Nephron progenitor cell (in vitro differentiated cells): Measurements from ENCODE around the gene SAA4.
A peak's percentile ranks its signal among the peaks of the same experiment; 100 is the strongest.

Experiments used
- DNase-seq: peaks from one replicate; pipeline ENCODE4 v3.0.0; 2021
- H3K27ac Mint-ChIP-seq: 2 replicates; pipeline ENCODE4 v1.8.0; 2021; ENCODE audit warnings: mild to moderate bottlenecking, moderate library complexity, mixed read lengths
- H3K27me3 Mint-ChIP-seq: 2 replicates; pipeline ENCODE4 v1.8.0; 2021; ENCODE audit warnings: mild to moderate bottlenecking, low read depth, mixed read lengths; ENCODE audit not compliant: poor library complexity
- H3K36me3 Mint-ChIP-seq: 2 replicates; pipeline ENCODE4 v1.8.0; 2021; ENCODE audit warnings: low read depth, mixed read lengths
- H3K4me1 Mint-ChIP-seq: 2 replicates; pipeline ENCODE4 v1.8.0; 2021; ENCODE audit warnings: mixed read lengths
- H3K4me3 Mint-ChIP-seq: 2 replicates; pipeline ENCODE4 v1.8.0; 2021; ENCODE audit warnings: mild to moderate bottlenecking, moderate library complexity, mixed read lengths
- H3K9me3 Mint-ChIP-seq: 2 replicates; pipeline ENCODE4 v1.8.0; 2021; ENCODE audit warnings: mild to moderate bottlenecking, moderate library complexity, mixed read lengths
- CTCF ChIP-seq: fragments of 200-600 bp; sonication (generic); IDR thresholded peaks from 2 replicates; pipeline ENCODE4 v1.5.0; 2021; ENCODE audit warnings: antibody characterized with exemption

SAA4 gene

DNA sequence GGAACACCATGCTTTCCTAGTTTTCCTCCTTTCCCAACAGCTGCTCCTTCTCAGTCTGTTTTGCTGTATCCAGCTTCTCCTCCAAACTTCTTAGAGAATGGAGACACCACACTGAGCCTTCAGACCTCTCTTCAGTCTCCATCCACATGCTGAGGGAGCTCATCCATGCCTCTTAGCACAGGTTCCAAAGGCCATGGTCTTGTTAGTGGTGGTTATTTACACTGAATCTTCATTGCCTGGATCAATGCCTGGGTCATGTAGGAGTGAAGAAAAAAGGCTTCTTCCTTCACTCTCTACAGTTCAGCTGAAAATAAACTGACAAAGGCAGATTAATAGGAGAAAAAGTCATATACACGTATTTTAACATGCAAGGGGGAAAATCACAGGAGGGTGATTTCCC lies 3.1 kb upstream of the SAA4 start:
- Mint-ChIP-seq H3K4me1 (peaks cover 15% of the 10 kb centered on the region), H3K36me3 (no peaks in the 10 kb centered on the region)

GRCh38 chr11:18235394-18236334 lies 938 bp downstream of the SAA4 start:
- no peaks in the 10 kb centered on the region for H3K36me3 Mint-ChIP-seq
- no peaks in the 10 kb centered on the region for H3K9me3 Mint-ChIP-seq
- H3K4me1 Mint-ChIP-seq = peaks cover 11% of the 10 kb centered on the region
- no peak overlapping the region for H3K27ac Mint-ChIP-seq
- H3K27me3 Mint-ChIP-seq = peaks cover 49% of the 10 kb centered on the region
- no peak for TF ChIP-seq CTCF
- DNase-seq = peak; percentile 18
- no peak overlapping the region for H3K4me3 Mint-ChIP-seq

More for the DNA sequence above, 3.1 kb upstream of the SAA4 start:
- Mint-ChIP-seq H3K9me3 (peaks cover 6% of the 10 kb centered on the region), H3K4me3 (no peak overlapping the region), H3K27ac (no peak overlapping the region), H3K27me3 (peaks cover 46% of the 10 kb centered on the region)
- TF ChIP-seq CTCF = no peak
- no peak for DNase-seq

DNA sequence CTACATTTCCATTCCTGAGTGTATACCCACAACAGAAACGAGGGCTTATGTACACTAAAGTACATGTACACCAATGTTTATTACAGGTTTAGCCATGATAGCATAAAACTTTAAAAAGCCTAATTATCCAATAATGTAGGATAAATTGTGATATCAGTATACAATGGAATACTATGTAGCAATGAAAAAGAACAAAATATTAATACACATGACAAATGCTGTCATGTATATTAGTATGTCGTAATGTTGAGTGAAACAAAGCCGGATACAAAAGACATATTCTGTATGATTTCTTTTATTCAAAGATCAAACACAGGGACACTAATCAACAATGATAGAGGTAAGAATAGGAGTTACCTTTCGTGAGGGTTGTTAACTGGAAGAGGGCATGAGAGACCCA lies 2.7 kb downstream of the SAA4 start:
- no peak overlapping the region for H3K4me3 Mint-ChIP-seq
- no peak for TF ChIP-seq CTCF
- peaks cover 38% of the 10 kb centered on the region for H3K27me3 Mint-ChIP-seq
- no peaks in the 10 kb centered on the region for H3K9me3 Mint-ChIP-seq
- peaks cover 11% of the 10 kb centered on the region for H3K4me1 Mint-ChIP-seq
- no peak overlapping the region for H3K27ac Mint-ChIP-seq
- no peak for DNase-seq
- no peaks in the 10 kb centered on the region for H3K36me3 Mint-ChIP-seq

DNA sequence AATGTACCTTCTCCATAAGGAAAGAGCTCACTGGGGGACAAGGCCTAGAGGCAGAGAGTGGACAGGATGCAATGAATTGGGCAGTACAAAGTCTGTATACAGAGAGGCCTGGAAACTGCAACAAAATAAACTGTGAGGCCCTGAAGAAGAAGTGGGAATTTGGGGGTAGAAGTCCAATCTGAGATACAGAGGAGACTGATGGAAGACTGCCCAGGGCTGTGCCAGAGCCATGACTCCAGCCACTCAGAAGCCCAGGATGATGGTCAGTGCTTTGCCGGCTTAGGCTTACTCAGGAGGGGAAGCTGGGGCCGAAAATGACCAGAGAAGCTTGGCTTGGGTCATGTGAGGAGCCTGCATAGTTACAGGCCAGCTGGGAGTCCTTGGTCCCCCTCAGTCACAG lies 5.7 kb downstream of the SAA4 start:
- TF ChIP-seq CTCF = no peak
- Mint-ChIP-seq H3K4me1 (peaks cover 9% of the 10 kb centered on the region), H3K27ac (no peak overlapping the region), H3K27me3 (peaks cover 26% of the 10 kb centered on the region), H3K9me3 (no peaks in the 10 kb centered on the region), H3K36me3 (no peaks in the 10 kb centered on the region), H3K4me3 (no peak overlapping the region)
- DNase-seq = no peak

- no peak for TF ChIP-seq CTCF
- no peak for DNase-seq
- H3K4me3 Mint-ChIP-seq = no peak overlapping the region
- peaks cover 28% of the 10 kb centered on the region for H3K27me3 Mint-ChIP-seq
- H3K36me3 Mint-ChIP-seq = no peaks in the 10 kb centered on the region
- H3K4me1 Mint-ChIP-seq = no peaks in the 10 kb centered on the region
- peaks cover 7% of the 10 kb centered on the region for H3K9me3 Mint-ChIP-seq
- no peak overlapping the region for H3K27ac Mint-ChIP-seq
Observed at GRCh38 chr11:18229501-18229900, 7.1 kb downstream of the SAA4 start.

DNA sequence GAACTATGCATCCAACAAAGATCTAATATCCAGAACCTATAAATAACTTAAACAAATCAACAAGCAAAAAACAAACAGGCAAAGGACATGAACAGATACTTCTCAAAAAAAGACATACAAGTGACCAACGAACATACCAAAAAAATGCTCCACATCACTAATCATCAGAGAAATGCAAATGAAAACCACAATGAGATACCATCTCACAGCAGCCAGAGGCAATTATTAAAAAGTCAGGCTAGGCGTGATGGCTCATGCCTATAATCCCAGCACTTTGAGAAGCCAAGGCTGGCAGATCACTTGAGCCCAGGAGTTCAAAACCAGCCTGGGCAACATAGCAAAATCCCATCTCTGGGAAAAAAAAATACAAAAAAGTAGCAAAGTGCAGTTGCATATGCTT lies 10.7 kb downstream of the SAA4 start:
- DNase-seq = no peak
- Mint-ChIP-seq H3K27ac (no peak overlapping the region), H3K4me1 (no peaks in the 10 kb centered on the region), H3K27me3 (peaks cover 30% of the 10 kb centered on the region), H3K4me3 (no peak overlapping the region), H3K9me3 (peaks cover 9% of the 10 kb centered on the region), H3K36me3 (no peaks in the 10 kb centered on the region)
- TF ChIP-seq CTCF = no peak
